ENCODE data around the gene SHOC2. TPM values are rescaled to one million over a fixed set of nuclear protein-coding genes. Genes with fewer than 3 reads are reported as not detected.
A peak's percentile ranks its signal among the peaks of the same experiment; 100 is the strongest.

Gene SHOC2
- total RNA-seq, 1 donor from 2014 or later, result 60.8 TPM

- Mint-ChIP-seq H3K36me3 (ENCODE audit: unreplicated experiment) (no peaks in the 10 kb centered on the region), H3K4me1 (ENCODE audit: unreplicated experiment) (peaks cover 60% of the 10 kb centered on the region), H3K4me3 (ENCODE audit: unreplicated experiment) (peak within 1 kb of the TSS; percentile 97), H3K27me3 (ENCODE audit: unreplicated experiment) (no peaks in the 10 kb centered on the region), H3K27ac (ENCODE audit: unreplicated experiment) (peak within 1 kb of the TSS; percentile 100), H3K9me3 (ENCODE audit: unreplicated experiment) (no peaks in the 10 kb centered on the region)
- TF ChIP-seq CTCF (IDR thresholded peaks at IDR 0.05), result no peak
- DNase-seq (ENCODE audit: extremely low spot score, unreplicated experiment), result peak; percentile 98
These were observed 608 bp upstream of the SHOC2 start, which contains the start of gene BBIP1 for GRCh38 chr10:110918643-110919348. Gene BBIP1, minus strand, starts transcription at chr10:110919180. Its CDS starts 1,023 bp downstream, at chr10:110918157.

- Mint-ChIP-seq H3K27ac (ENCODE audit: unreplicated experiment) (peak overlapping the region; percentile 92), H3K27me3 (ENCODE audit: unreplicated experiment) (no peaks in the 10 kb centered on the region), H3K4me1 (ENCODE audit: unreplicated experiment) (peaks cover 57% of the 10 kb centered on the region), H3K36me3 (ENCODE audit: unreplicated experiment) (peaks cover 3% of the 10 kb centered on the region), H3K9me3 (ENCODE audit: unreplicated experiment) (no peaks in the 10 kb centered on the region), H3K4me3 (ENCODE audit: unreplicated experiment) (peak overlapping the region; percentile 90)
- DNase-seq (ENCODE audit: extremely low spot score, unreplicated experiment), result no peak
- TF ChIP-seq CTCF (IDR thresholded peaks at IDR 0.05), result no peak
These were observed 822 bp downstream of the SHOC2 start for GRCh38 chr10:110919971-110920881.

- H3K36me3 Mint-ChIP-seq (ENCODE audit: unreplicated experiment), result peaks cover 3% of the 10 kb centered on the region
- H3K27me3 Mint-ChIP-seq (ENCODE audit: unreplicated experiment), result no peaks in the 10 kb centered on the region
- peaks cover 43% of the 10 kb centered on the region for H3K4me1 Mint-ChIP-seq (ENCODE audit: unreplicated experiment)
- H3K9me3 Mint-ChIP-seq (ENCODE audit: unreplicated experiment), result no peaks in the 10 kb centered on the region
- no peak overlapping the region for H3K4me3 Mint-ChIP-seq (ENCODE audit: unreplicated experiment)
- DNase-seq (ENCODE audit: extremely low spot score, unreplicated experiment), result no peak
- no peak for TF ChIP-seq CTCF (IDR thresholded peaks at IDR 0.05)
- H3K27ac Mint-ChIP-seq (ENCODE audit: unreplicated experiment), result no peak overlapping the region
These were observed 4.6 kb downstream of the SHOC2 start for GRCh38 chr10:110923856-110924493.

- no peaks in the 10 kb centered on the region for H3K9me3 Mint-ChIP-seq (ENCODE audit: unreplicated experiment)
- no peak for TF ChIP-seq CTCF (IDR thresholded peaks at IDR 0.05)
- H3K4me3 Mint-ChIP-seq (ENCODE audit: unreplicated experiment), result no peak overlapping the region
- H3K4me1 Mint-ChIP-seq (ENCODE audit: unreplicated experiment), result peaks cover 33% of the 10 kb centered on the region
- no peaks in the 10 kb centered on the region for H3K27me3 Mint-ChIP-seq (ENCODE audit: unreplicated experiment)
- no peak overlapping the region for H3K27ac Mint-ChIP-seq (ENCODE audit: unreplicated experiment)
- peaks cover 3% of the 10 kb centered on the region for H3K36me3 Mint-ChIP-seq (ENCODE audit: unreplicated experiment)
- DNase-seq (ENCODE audit: extremely low spot score, unreplicated experiment), result no peak
These were observed 8.1 kb downstream of the SHOC2 start for GRCh38 chr10:110927461-110927860.
